ENCODE results near the gene IZUMO1.

The IZUMO1 gene

GRCh38 chr19:48780631-48781391 is 34.1 kb upstream of the IZUMO1 start:
- TF ChIP-seq CTCF (conservative IDR thresholded peaks at IDR 0.05), result no peak
- no peak for TF ChIP-seq ZFX (IDR thresholded peaks at IDR 0.05)
- no peak overlapping the region for H3K27ac ChIP-seq

- TF ChIP-seq ZFX (IDR thresholded peaks at IDR 0.05), result no peak
- no peak for TF ChIP-seq CTCF (conservative IDR thresholded peaks at IDR 0.05)
- no peak overlapping the region for H3K27ac ChIP-seq
These were observed 32.9 kb upstream of the IZUMO1 start for GRCh38 chr19:48779636-48780035.

- TF ChIP-seq ZFX (IDR thresholded peaks at IDR 0.05), result no peak
- no peak for TF ChIP-seq CTCF (conservative IDR thresholded peaks at IDR 0.05)
- H3K27ac ChIP-seq, result no peak overlapping the region
These were observed 31.0 kb upstream of the IZUMO1 start for GRCh38 chr19:48777720-48778119.

- TF ChIP-seq CTCF (conservative IDR thresholded peaks at IDR 0.05) (no peak), ZFX (IDR thresholded peaks at IDR 0.05) (no peak)
- no peak overlapping the region for H3K27ac ChIP-seq
These were observed 30.4 kb upstream of the IZUMO1 start for GRCh38 chr19:48777139-48777538.

- TF ChIP-seq CTCF (conservative IDR thresholded peaks at IDR 0.05) (no peak), ZFX (IDR thresholded peaks at IDR 0.05) (no peak)
- peak overlapping the region; percentile 10; the same call in 1 of the 2 replicates for H3K27ac ChIP-seq
These were observed 25.8 kb upstream of the IZUMO1 start for GRCh38 chr19:48772503-48772953.

- TF ChIP-seq CTCF (conservative IDR thresholded peaks at IDR 0.05), result no peak
- no peak for TF ChIP-seq ZFX (IDR thresholded peaks at IDR 0.05)
- H3K27ac ChIP-seq, result no peak overlapping the region
These were observed 24.2 kb upstream of the IZUMO1 start for GRCh38 chr19:48770734-48771472.

- H3K27ac ChIP-seq, result no peak overlapping the region
- no peak for TF ChIP-seq CTCF (conservative IDR thresholded peaks at IDR 0.05)
- no peak for TF ChIP-seq ZFX (IDR thresholded peaks at IDR 0.05)
These were observed 23.6 kb upstream of the IZUMO1 start for GRCh38 chr19:48770266-48770665.
